Cardiac fibroblast (primary cell): ENCODE measurements around the gene NKRF.

ENCODE experiments used
- DNase-seq, 2 donors: peaks; one replicate each; pipeline versions ENCODE4 v3.0.0 to v3.0.0-alpha.2; 2010; ENCODE audit warnings: low read depth in 2 of 2
- H3K4me3 ChIP-seq, 2 donors: replicated peaks in 1 of 2; 1 replicate in 1 of 2; 2 replicates in 1 of 2; pipeline ENCODE4 v1.5.1; 2011; ENCODE audit warnings: low read depth in 2 of 2, low read length in 2 of 2, mild to moderate bottlenecking in 2 of 2, moderate library complexity in 1 of 2
- TF ChIP-seq, protein P1 (sequence below): IDR thresholded peaks from one replicate; pipeline ENCODE4 v1.5.1; 2011; ENCODE audit warnings: low read depth, mild to moderate bottlenecking, low read length, inconsistent platforms

NKRF gene

GRCh38 chrX:119635179-119635578, 29.0 kb upstream of the NKRF start:
- no peak for DNase-seq
- H3K4me3 ChIP-seq: no peak overlapping the region
- TF ChIP-seq, protein P1, sequence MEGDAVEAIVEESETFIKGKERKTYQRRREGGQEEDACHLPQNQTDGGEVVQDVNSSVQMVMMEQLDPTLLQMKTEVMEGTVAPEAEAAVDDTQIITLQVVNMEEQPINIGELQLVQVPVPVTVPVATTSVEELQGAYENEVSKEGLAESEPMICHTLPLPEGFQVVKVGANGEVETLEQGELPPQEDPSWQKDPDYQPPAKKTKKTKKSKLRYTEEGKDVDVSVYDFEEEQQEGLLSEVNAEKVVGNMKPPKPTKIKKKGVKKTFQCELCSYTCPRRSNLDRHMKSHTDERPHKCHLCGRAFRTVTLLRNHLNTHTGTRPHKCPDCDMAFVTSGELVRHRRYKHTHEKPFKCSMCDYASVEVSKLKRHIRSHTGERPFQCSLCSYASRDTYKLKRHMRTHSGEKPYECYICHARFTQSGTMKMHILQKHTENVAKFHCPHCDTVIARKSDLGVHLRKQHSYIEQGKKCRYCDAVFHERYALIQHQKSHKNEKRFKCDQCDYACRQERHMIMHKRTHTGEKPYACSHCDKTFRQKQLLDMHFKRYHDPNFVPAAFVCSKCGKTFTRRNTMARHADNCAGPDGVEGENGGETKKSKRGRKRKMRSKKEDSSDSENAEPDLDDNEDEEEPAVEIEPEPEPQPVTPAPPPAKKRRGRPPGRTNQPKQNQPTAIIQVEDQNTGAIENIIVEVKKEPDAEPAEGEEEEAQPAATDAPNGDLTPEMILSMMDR: no peak

- no peak for DNase-seq
- no peak overlapping the region for H3K4me3 ChIP-seq
- TF ChIP-seq, protein P1: no peak
Observed at GRCh38 chrX:119625843-119626242, 19.6 kb upstream of the NKRF start.

- no peak overlapping the region for H3K4me3 ChIP-seq
- no peak for DNase-seq
- TF ChIP-seq, protein P1: no peak
Observed at GRCh38 chrX:119624951-119625668, 18.9 kb upstream of the NKRF start.

DNA sequence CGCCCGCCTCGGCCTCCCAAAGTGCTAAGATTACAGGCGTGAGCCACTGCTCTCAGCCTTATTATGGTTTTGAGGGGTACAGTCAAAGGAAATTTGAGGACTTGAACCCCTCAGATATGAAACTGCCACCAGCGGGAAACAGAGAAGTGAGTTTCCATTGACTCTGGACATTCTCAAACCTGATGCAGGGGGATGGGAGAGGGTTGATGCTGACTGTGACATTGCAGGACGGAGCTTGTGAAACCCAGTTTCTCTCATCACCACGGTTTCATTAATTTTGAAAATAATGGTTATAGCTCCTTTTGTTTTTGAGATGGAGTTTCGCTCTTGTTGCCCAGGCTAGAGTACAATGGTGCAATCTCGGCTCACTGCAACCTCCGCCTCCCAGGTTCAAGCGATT, 18.2 kb upstream of the NKRF start:
- H3K4me3 ChIP-seq: no peak overlapping the region
- TF ChIP-seq, protein P1: no peak
- no peak for DNase-seq

GRCh38 chrX:119622356-119623232, 16.4 kb upstream of the NKRF start:
- TF ChIP-seq, protein P1: no peak
- DNase-seq: peak; percentile 74 to 78
- H3K4me3 ChIP-seq: no peak overlapping the region

- no peak overlapping the region for H3K4me3 ChIP-seq
- DNase-seq: no peak
- TF ChIP-seq, protein P1: no peak
Observed at GRCh38 chrX:119618439-119618838, 12.2 kb upstream of the NKRF start.
